HFF-Myc (cell line): ENCODE data around the gene ADGRL1.

Experiments
- DNase-seq: peaks from one replicate; pipeline ENCODE4 v3.0.0-alpha.2; 2011; ENCODE audit warnings: low read depth; ENCODE audit errors: extremely low read depth
- H3K4me3 ChIP-seq: replicated peaks from 2 replicates; pipeline ENCODE4 v1.5.1; 2011; ENCODE audit warnings: low read depth, mild to moderate bottlenecking, control low read depth, low read length
- CTCF ChIP-seq: IDR thresholded peaks from 2 replicates; pipeline ENCODE4 v1.5.1; 2012; ENCODE audit warnings: mild to moderate bottlenecking, low read depth, low read length, control low read depth; ENCODE audit errors: missing control alignments

Gene ADGRL1

GRCh38 chr19:14116918-14117578 lies 88.9 kb downstream of the ADGRL1 start:
- no peak for DNase-seq
- TF ChIP-seq CTCF, result no peak

GRCh38 chr19:14116525-14116917 lies 89.4 kb downstream of the ADGRL1 start:
- TF ChIP-seq CTCF, result no peak
- no peak for DNase-seq
- peak overlapping the region; percentile 62 for H3K4me3 ChIP-seq

More at GRCh38 chr19:14116918-14117578, 88.9 kb downstream of the ADGRL1 start:
- H3K4me3 ChIP-seq, result peak overlapping the region; percentile 62

GRCh38 chr19:14115756-14116155 lies 90.2 kb downstream of the ADGRL1 start:
- H3K4me3 ChIP-seq, result peak overlapping the region; percentile 62; the same call in 1 of the 2 replicates
- no peak for TF ChIP-seq CTCF
- no peak for DNase-seq

GRCh38 chr19:14114854-14115253 lies 91.1 kb downstream of the ADGRL1 start:
- no peak for DNase-seq

GRCh38 chr19:14114439-14114838 lies 91.5 kb downstream of the ADGRL1 start:
- no peak for DNase-seq
- TF ChIP-seq CTCF, result no peak
- H3K4me3 ChIP-seq, result no peak overlapping the region

More at GRCh38 chr19:14114854-14115253, 91.1 kb downstream of the ADGRL1 start:
- H3K4me3 ChIP-seq, result no peak overlapping the region
- peak; percentile 58 for TF ChIP-seq CTCF

GRCh38 chr19:14113762-14114414 lies 92.1 kb downstream of the ADGRL1 start:
- peak; percentile 40 for TF ChIP-seq CTCF
- no peak for DNase-seq
- no peak overlapping the region for H3K4me3 ChIP-seq
